Keratinocyte (primary cell): Measurements from ENCODE around the gene ARID5A. TPM values are rescaled to one million over a fixed set of nuclear protein-coding genes. Genes with fewer than 3 reads are reported as not detected.

Source experiments
- DNase-seq: peaks from one replicate; pipeline ENCODE4 v3.0.0-alpha.2; 2011; ENCODE audit warnings: low read depth, missing footprints, low spot score
- FAIRE-seq: peaks from 2 replicates; lab custom pipeline; 2011; peaks lifted over from hg19 to GRCh38; lab: Jason Lieb, UNC
- H2AFZ ChIP-seq: 2 replicates; pipeline ENCODE4 v1.6.0; 2012; ENCODE audit warnings: low read length, control low read depth, inconsistent platforms; ENCODE audit not compliant: control insufficient read depth
- H3K27ac ChIP-seq: 2 replicates; pipeline ENCODE4 v1.5.1; 2011; ENCODE audit warnings: low read length; ENCODE audit not compliant: control insufficient read depth, insufficient read depth
- H3K27me3 ChIP-seq: 3 replicates; pipeline ENCODE4 v1.6.0; 2011; ENCODE audit warnings: low read length; ENCODE audit not compliant: control insufficient read depth, insufficient read depth; ENCODE audit errors: extremely low read depth
- H3K36me3 ChIP-seq, 2 experiments: 2 replicates in 1 of 2; 3 replicates in 1 of 2; pipeline ENCODE4 v1.5.1; 2011; ENCODE audit warnings: low read length in 2 of 2, mild to moderate bottlenecking in 1 of 2; ENCODE audit not compliant: control insufficient read depth in 2 of 2, insufficient read depth in 2 of 2; ENCODE audit errors: extremely low read depth in 1 of 2
- H3K4me1 ChIP-seq: 3 replicates; pipeline ENCODE4 v1.5.1; 2011; ENCODE audit warnings: low read length; ENCODE audit not compliant: control insufficient read depth, insufficient read depth; ENCODE audit errors: extremely low read depth
- H3K4me2 ChIP-seq: 3 replicates; pipeline ENCODE4 v1.6.0; 2011; ENCODE audit warnings: low read depth, low read length; ENCODE audit not compliant: control insufficient read depth, insufficient read depth; ENCODE audit errors: extremely low read depth
- H3K4me3 ChIP-seq, 3 experiments: fragments of 200-600 bp in 1 of 3; sonication (generic) in 1 of 3; 2 replicates in 2 of 3; 3 replicates in 1 of 3; pipeline ENCODE4 v1.5.1; 2011 to 2016; ENCODE audit warnings: low read length in 3 of 3, mild to moderate bottlenecking in 3 of 3, control low read depth in 2 of 3, inconsistent platforms in 1 of 3, low read depth in 1 of 3, mixed read lengths in 1 of 3, mixed run types in 1 of 3, moderate library complexity in 1 of 3; ENCODE audit not compliant: control insufficient read depth in 2 of 3, insufficient read depth in 2 of 3; ENCODE audit errors: extremely low read depth in 1 of 3
- H3K79me2 ChIP-seq: 2 replicates; pipeline ENCODE4 v1.6.0; 2012; ENCODE audit warnings: low read length; ENCODE audit not compliant: control insufficient read depth, insufficient read depth
- H3K9ac ChIP-seq: 3 replicates; pipeline ENCODE4 v1.6.0; 2011; ENCODE audit warnings: low read length; ENCODE audit not compliant: control insufficient read depth, insufficient read depth; ENCODE audit errors: extremely low read depth
- H3K9me1 ChIP-seq: 3 replicates; pipeline ENCODE4 v1.6.0; 2011; ENCODE audit warnings: low read length; ENCODE audit not compliant: control insufficient read depth, insufficient read depth; ENCODE audit errors: extremely low read depth
- H3K9me3 ChIP-seq: 2 replicates; pipeline ENCODE4 v1.5.1; 2012; ENCODE audit warnings: low read depth, low read length; ENCODE audit not compliant: control insufficient read depth
- H4K20me1 ChIP-seq: 3 replicates; pipeline ENCODE4 v1.6.0; 2011; ENCODE audit warnings: low read length; ENCODE audit not compliant: control insufficient read depth, insufficient read depth; ENCODE audit errors: extremely low read depth
- CTCF ChIP-seq, 3 experiments: IDR thresholded peaks in 1 of 3; conservative IDR thresholded peaks in 1 of 3; optimal IDR thresholded peaks in 1 of 3; 2 replicates in 2 of 3; 3 replicates in 1 of 3; pipeline versions ENCODE3 to v1.5.1; 2011; ENCODE audit warnings: low read length in 3 of 3, mild to moderate bottlenecking in 3 of 3, moderate library complexity in 2 of 3, control low read depth in 1 of 3, inconsistent platforms in 1 of 3; ENCODE audit not compliant: insufficient read depth in 2 of 3; ENCODE audit errors: extremely low read depth in 1 of 3
- EZH2 ChIP-seq: IDR thresholded peaks from one replicate; pipeline ENCODE4 v1.6.1; 2012; ENCODE audit warnings: inconsistent platforms, mild to moderate bottlenecking, low read length, moderate library complexity
- dilution Hi-C: fragments of 300-500 bp; cut with MboI; formaldehyde crosslinking; loops from one replicate; pipeline ENCODE4 v1.7.0; 2020; ENCODE audit warnings: low sequenced_read_pairs; ENCODE audit not compliant: extremely low pct_ligation_motif_present
- polyA plus RNA-seq, 5 experiments: library from polyadenylated mRNA; depleted of rRNA in 3 of 5; stranded (reverse) in 3 of 5; stranded (forward) in 1 of 5; unstranded in 1 of 5; fragments of >200 nt; gene quantifications; 1 replicate in 1 of 5; 2 replicates in 3 of 5; 3 replicates in 1 of 5; pipeline versions ENCODE4 v1.2.1 to v1.2.3, GENCODE V29; 2011 to 2012; ENCODE audit warnings: missing spikeins in 2 of 5, low read depth in 1 of 5, low replicate concordance in 1 of 5

Gene ARID5A
- polyA plus RNA-seq, 1 donor (not counting 4 experiments of a cell fraction or from before 2014, with no cell fraction given), result 1.6 TPM

GRCh38 chr2:96537066-96537733, 648 bp downstream of the ARID5A start:
- peak overlapping the region; percentile 56 for H2AFZ ChIP-seq
- no peak for FAIRE-seq

GRCh38 chr2:96537734-96538486, 1.4 kb downstream of the ARID5A start:
- Histone ChIP-seq H4K20me1 (no peaks in the 10 kb centered on the region), H3K9me3 (no peaks in the 10 kb centered on the region), H3K4me3 (peak overlapping the region; percentile 50 to 78 (median 73)), H3K79me2 (peaks cover 2% of the 10 kb centered on the region), H3K9me1 (no peaks in the 10 kb centered on the region), H3K27me3 (no peaks in the 10 kb centered on the region), H3K4me2 (peak overlapping the region; percentile 68), H2AFZ (no peak overlapping the region), H3K4me1 (peaks cover 50% of the 10 kb centered on the region), H3K9ac (no peak overlapping the region), H3K27ac (no peak overlapping the region), H3K36me3 (no peaks in the 10 kb centered on the region)
- dilution Hi-C loops, result no loop called here
- no peak for DNase-seq
- no peak for TF ChIP-seq CTCF (optimal IDR thresholded peaks at IDR 0.05 in 1 of 3, IDR thresholded peaks at IDR 0.05 in 1 of 3, conservative IDR thresholded peaks at IDR 0.05 in 1 of 3; ENCODE audit: extremely low read depth in 1 of 3, insufficient read depth in 2 of 3, low read length in 3 of 3)
- no peak for TF ChIP-seq EZH2
- no peak for FAIRE-seq

More at GRCh38 chr2:96537066-96537733, 648 bp downstream of the ARID5A start:
- Histone ChIP-seq H3K9me1 (no peaks in the 10 kb centered on the region), H3K4me2 (peak overlapping the region; percentile 68), H3K36me3 (no peaks in the 10 kb centered on the region), H3K79me2 (peaks cover 2% of the 10 kb centered on the region), H3K4me1 (peaks cover 57% of the 10 kb centered on the region), H3K9ac (peak overlapping the region; percentile 76), H3K27ac (no peak overlapping the region), H3K4me3 (peak overlapping the region; percentile 50 to 78 (median 73)), H4K20me1 (no peaks in the 10 kb centered on the region), H3K27me3 (no peaks in the 10 kb centered on the region), H3K9me3 (no peaks in the 10 kb centered on the region)
- DNase-seq, result no peak
- TF ChIP-seq EZH2 (no peak), CTCF (optimal IDR thresholded peaks at IDR 0.05 in 1 of 3, IDR thresholded peaks at IDR 0.05 in 1 of 3, conservative IDR thresholded peaks at IDR 0.05 in 1 of 3; ENCODE audit: extremely low read depth in 1 of 3, insufficient read depth in 2 of 3, low read length in 3 of 3) (no peak)
- dilution Hi-C loops, result no loop called here
